ENCODE data around the gene ESM1.
A peak's percentile ranks its signal among the peaks of the same experiment; 100 is the strongest.

Gene ESM1

DNA sequence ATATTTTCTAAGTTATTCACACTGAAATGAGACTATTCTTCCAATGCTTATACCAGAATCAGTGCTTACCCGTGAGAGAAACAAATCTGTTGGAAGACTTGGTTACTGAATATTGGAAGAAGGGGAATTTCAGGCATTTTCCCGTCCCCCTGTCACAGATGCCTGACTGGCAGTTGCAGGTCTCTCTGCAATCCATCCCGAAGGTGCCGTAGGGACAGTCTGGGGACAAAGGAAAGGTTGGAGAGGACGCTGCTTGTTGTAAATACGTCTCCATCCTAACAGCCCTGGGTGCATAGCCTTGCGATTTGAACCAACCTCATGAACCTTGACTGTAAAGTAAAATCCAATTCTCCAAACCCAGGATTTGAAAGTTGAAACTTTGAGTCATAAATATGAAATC, 3.5 kb downstream of the ESM1 start:
- DNase-seq = no peak

DNA sequence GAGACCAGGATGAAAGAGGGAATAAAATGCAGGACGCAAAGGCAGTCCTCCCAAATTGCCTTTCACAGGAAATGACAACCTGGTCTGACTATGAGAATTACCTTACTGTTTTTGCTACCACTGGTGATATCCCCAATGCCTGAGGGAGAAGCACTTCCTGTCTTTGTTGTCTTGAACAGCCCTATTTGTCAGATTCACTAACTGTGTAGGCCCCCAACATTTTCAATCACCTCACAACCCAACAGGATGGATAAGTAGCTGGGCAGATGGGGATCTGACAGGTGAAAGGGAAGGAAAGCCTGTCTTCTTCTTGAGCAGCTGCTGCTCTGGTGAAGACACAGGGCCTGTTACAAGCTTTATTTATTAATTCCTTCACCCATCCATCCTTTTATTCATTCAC, 9.7 kb downstream of the ESM1 start:
- no peak for DNase-seq

DNA sequence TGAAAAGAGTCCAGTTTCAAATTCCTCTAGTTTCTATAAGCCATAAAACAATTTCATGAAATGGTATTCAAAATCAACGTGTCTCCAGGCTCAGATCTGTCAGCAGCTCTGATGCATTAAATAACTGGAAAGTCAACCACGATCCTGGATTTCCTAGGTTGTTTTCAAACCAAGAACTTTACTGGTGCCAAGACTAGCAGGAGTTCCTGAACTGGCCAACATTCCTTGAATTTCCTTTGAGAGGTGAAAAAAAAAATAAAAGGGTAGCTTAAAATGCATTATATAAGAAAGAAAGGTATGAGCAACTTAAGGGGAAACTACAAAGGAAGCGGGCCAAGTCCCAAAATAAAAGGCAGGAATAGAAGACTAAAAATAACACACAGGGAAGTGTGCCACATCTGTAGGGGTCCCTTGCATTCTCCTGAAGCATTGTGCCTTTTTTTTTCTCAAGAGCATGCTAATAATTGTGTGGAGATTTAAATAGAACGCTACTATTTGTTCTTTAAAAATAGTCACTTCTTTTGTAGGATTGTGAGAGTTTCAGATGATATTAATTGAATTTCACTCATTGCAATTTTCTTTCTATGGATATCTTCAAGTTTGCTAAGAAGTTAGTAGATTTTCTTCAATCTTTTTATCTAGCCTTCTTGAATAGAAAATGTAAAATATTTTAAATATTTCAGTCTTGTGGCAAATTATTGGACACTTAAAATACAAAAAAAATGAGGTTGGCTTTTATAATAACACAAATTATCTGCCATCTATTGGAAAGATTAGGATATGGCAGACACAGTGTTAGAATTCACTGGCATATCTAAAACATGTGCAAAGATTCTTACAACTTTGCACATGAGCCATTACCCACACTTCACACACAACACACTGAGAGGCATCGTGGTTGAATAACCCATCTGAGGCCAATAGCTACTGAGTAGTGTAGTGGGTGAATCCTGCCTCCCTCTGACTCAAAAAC, 15.3 kb downstream of the ESM1 start:
- DNase-seq = no peak

DNA sequence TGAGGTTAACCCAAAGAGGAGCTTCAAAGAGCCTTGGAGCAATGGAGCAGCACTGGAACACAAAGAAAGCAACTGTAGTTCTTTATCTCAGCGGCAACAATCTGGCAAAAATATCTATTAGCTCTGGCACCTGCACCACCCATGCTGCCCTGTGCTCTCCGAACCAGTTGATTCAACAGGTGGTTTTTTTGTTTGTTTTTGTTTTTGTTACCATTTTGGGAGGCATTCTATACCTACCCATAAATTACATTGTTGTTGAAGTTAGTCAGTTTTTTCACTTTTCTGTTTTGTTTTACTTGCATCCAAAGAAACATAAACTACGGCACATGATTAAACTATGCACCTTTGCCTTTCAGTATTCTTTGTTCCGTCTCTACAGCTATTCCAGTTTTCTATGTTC, 16.2 kb downstream of the ESM1 start:
- no peak for DNase-seq

DNA sequence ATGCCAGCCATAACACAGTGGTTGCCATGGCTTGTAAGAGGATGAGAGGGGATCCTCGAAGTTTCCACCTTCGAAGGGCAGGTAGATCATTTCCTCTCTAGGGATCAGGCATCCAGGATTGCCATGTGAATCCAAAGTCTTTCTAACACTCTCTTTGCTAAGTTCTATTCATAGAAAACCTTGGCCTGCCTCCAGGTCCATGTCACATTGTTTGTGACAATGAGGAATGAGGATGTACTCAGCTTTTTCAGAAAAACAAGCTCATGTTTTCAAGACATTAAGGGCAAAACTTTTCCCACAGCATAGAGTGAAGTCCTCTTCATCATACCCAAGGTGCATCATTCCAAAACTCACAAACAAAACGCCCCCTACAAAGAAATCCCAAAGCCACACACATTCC, 19.6 kb downstream of the ESM1 start:
- no peak for DNase-seq

DNA sequence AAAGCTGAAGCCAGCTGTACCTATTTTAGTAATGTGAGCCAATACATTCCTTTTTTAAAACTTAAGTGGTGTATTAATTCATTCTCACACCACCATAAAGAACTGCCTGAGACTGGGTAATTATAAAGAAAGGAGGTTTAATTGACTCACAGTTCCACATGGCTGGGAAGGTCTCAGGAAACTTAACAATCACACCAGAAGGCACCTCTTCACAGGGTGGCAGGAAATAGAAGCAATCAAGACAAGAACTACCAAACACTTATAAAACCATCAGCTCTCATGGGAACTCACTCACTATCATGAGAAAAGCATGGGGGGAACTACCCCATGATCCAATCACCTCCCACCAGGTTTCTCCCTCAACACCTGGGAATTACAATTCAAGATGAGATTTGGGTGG, 21.0 kb downstream of the ESM1 start:
- DNase-seq = no peak

DNA sequence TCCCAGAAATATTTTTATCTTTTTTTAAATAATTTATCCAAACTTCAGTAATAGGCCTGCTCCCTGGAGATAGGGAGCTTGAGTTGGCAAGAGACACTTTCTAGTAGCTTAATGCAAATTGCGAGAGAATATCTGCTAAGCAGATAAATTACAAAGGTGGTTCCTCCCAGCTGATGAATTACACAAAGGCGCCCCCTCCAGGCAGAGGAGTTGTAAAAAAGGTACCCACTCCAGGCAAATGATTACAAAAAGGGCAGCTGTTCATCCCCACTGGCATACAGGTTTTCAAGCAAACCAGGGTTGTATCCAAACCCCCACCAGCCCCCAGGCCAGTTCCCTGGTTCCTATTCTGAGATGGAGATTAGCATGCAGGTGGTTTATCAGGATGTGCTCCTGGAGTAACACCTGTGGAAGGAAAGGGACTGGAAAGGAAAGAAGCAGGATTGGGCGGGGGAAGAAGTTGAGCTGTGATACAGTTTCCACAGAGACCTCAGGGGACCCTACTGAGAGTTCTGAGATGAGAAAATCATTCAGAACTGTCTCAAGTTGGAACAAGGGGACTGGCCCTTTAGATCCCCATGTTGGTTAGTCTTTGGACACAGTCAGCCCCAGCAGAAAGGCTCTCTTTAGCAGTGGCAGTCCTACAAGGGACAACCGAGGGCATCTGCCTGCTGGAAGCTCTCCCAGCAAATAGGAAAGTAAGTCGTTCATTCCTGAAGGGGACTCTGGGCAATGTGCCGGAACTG, 25.5 kb downstream of the ESM1 start:
- DNase-seq = peak; percentile 77

DNA sequence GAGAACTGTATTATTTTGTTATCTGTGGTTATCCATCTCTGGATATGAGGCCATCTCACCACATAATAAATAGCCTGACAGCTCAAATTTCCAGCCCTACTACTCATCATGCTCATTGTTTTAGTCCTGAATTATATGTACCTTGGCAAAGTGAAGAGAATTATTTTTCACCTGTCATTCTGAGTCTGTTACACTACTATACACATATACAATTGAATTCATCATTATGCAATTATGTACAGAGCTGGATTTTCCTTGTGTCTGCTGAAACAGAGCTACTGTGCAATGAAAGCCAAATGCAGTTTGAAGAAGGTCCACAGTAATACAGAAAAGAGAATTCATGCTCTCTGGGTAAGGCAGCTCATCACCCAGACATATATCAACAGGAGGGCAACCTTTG, 28.5 kb downstream of the ESM1 start:
- no peak for DNase-seq

DNA sequence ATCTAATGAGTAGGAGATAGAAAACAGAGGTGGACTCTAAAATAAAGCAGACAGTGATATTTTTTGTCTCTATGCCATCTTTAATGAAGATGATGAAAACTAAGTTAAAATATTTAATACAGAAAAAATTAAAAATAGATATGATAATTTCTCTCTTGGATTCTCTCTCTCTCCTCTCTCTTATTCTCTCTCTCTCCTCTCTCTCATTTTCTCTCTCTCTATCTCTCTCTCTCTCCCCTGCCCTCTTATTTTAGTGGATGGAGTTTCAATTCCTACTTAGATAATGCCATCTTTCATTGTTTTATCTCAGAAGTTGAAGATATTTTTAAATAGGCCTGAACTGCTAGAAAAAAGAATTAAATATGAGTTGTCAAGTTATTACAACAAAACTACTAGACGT, 38.2 kb downstream of the ESM1 start:
- DNase-seq = no peak

DNA sequence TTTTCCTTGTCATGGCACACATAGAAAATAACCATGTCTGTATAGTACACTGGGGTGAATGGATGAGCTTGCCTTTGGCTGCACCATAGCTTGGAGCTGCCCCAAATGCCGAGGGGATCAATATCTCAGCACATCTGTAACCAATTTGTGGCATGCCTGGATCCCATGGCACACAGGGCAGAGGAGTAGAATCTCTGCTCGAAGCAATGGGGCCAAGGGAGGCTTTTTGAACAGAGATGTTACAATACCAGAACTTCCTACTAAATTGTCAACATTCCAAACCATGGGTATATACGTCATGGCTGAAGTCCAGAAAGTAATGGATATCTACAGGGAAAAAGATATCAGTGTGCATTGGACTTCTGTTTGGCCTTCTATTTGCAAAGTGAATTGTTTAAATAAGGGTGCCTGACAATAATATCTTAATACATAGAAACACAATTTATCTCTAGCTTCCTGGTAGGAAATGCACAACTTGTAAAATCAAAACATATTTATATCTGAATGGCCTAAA, 39.0 kb downstream of the ESM1 start:
- no peak for DNase-seq

DNA sequence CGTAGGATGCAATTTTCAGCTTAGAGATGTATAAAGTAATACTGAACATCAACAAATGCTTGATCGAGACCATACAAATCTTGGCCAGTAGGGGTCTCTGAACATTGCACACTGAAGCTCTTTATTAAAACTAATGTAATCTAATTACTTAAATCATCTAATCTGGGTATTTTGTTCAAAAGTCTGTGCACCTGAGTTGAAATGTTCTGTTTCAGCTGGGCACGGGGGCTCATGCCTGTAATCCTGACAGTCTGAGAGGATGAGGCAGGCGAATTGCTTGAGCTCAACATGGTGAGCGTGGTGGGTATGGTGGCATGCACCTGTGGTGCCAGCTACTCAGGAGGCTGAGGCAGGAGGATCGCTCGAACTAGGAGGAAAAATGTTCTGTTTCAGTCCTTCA, 41.0 kb downstream of the ESM1 start:
- no peak for DNase-seq

DNA sequence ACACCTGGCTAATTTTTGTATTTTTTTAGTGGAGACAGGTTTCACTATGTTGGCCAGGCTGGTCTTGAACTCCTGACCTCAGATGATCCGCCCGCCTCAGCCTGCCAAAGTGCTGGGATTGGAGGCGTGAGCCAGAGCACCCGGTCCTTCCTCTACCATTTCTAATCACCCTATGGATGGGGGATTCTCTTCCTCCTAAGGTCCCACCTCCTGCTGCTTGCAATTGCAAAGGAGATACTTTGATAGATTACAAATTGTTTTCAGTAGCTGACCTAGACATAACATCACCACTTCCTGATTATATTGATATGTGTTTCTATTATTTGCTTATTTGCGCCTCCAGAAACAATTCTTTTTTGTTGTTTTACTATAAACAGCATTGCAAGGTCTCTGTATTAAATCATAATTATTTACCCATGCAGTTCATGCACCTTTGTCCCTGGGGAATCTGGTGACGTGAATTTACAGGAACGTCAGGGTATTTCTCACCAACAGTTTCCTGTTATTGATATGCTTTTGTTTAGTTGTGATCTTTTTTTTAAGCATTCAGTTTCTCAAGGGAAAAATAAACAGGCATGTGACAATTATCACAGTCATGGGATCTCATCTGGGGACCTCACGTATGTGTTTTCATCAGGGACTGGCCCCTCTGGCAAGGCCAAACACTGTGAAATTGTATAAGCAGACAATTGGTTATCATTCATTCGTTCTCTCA, 43.2 kb downstream of the ESM1 start:
- DNase-seq = no peak

DNA sequence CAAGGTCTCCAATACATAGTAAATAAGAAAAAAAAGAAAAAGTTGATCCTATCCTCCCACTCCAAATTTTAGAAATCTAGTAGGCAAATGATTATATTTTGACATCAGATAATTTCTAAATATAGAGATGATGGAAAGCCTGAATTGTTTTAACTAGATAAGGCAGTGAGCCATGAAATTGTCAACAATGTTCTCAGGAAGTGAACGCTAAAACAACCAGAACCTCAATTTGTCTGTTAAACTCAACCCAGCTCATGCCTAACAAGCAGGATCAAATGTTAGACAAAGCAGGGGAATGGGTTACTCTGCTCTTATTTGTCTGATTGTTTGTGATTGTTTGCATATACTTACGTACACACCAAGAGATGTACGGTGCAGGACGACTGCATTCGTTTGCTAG, 49.2 kb downstream of the ESM1 start:
- no peak for DNase-seq

DNA sequence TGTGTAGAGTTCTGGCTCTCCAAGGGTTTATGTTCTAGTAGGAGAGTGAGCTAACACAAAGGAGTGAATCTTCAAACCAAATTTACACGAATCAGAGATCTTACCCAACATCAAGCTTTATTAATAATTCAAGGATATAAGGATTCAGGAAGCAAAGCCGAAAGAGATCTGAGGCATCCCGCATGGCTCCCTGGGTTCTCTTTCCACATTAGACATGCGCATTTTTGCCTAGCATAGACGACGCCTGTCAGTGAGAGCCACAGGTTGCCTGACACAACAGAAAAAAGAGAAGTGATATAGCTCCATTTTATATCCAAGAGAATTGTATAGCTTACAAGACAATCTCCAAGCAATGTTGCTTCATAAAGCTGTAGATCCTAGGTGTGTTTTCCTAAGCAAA, 52.6 kb downstream of the ESM1 start:
- no peak for DNase-seq

DNA sequence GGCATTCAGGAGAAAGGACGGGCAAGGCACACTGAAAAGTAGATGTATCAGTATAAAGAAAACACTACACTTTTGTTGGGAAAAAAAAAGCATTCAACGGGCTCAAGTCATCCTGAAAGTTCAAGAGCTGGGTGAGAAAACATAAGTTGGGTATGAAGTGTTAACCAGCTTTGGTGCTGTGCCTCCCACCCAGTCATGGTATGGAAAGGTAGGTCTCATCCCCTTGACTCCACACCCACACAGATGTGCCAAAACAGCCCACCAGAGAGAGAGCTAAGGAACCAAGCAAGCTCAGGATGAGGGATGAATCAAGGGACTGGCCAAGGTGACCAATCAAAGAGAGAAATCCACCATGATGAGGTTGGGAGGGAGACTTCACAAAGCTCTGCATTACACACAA, 54.7 kb downstream of the ESM1 start:
- no peak for DNase-seq

Data from activated CD8-positive, alpha-beta memory T cell treated with anti-CD3 and anti-CD28 coated beads, Interleukin-2, amount 50 U/mL, for 48 hours (primary cell).